HL-60 (cell line): ENCODE data around the gene PRMT9.

Experiments
- DNase-seq, 2 experiments: peaks; one replicate each; pipeline ENCODE4 v3.0.0-alpha.2; 2010 to 2020; ENCODE audit warnings: low read depth in 1 of 2, low spot score in 1 of 2
- H3K27ac ChIP-seq: fragments of 250-450 bp; sonication (Bioruptor Pico); replicated peaks from 2 replicates; pipeline ENCODE4 v1.5.1; 2020; ENCODE audit warnings: mild to moderate bottlenecking, moderate library complexity
- H3K27me3 ChIP-seq: fragments of 250-450 bp; sonication (Bioruptor Pico); 2 replicates; pipeline ENCODE4 v1.5.1; 2021; ENCODE audit warnings: mild to moderate bottlenecking, moderate library complexity; ENCODE audit not compliant: insufficient read depth, poor library complexity, severe bottlenecking
- H3K4me3 ChIP-seq: replicated peaks from 2 replicates; pipeline ENCODE4 v1.5.1; 2011; ENCODE audit warnings: mild to moderate bottlenecking, control low read depth, low read length; ENCODE audit not compliant: insufficient read depth
- GABPA ChIP-seq: IDR thresholded peaks from 2 replicates; pipeline ENCODE4 v1.6.1; 2012; ENCODE audit warnings: low read depth
- POLR2AphosphoS5 ChIP-seq: IDR thresholded peaks from 2 replicates; pipeline ENCODE4 v1.6.1; 2012; ENCODE audit warnings: low read depth
- SPI1 ChIP-seq: IDR thresholded peaks from 2 replicates; pipeline ENCODE4 v1.6.1; 2012; ENCODE audit warnings: low read depth, mild to moderate bottlenecking, borderline replicate concordance
- TF ChIP-seq, protein P1 (sequence below): IDR thresholded peaks from 2 replicates; pipeline ENCODE4 v1.6.1; 2012; ENCODE audit warnings: low read depth; ENCODE audit not compliant: insufficient replicate concordance
- TF ChIP-seq, protein P2 (sequence below): IDR thresholded peaks from one replicate; pipeline ENCODE4 v1.5.1; 2011; ENCODE audit warnings: low read length, control low read depth, inconsistent platforms; ENCODE audit not compliant: insufficient read depth

The PRMT9 gene

DNA sequence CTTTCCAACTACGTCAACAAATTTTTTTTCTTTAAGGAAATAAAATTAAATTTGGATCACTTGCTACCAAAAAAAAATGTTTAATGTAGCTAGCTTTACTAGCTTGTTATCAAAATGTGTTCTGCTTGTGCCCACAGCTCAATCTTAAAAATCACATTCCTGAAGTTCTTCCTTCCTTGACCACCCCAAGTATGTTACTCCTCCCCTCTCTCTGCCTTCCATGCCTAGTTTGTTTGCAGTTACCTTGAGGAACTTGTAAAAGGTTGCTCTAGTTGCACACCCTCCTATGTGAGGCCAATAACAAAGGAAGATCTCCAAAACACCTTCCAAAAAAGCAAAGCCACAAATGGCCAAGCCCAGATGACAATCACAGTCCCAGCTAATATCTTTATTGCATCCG lies 86.4 kb downstream of the PRMT9 start:
- Histone ChIP-seq H3K27me3 (no peaks in the 10 kb centered on the region), H3K27ac (no peak overlapping the region), H3K4me3 (no peak overlapping the region)
- TF ChIP-seq SPI1 = no peak
- TF ChIP-seq GABPA = no peak
- TF ChIP-seq, protein P1, sequence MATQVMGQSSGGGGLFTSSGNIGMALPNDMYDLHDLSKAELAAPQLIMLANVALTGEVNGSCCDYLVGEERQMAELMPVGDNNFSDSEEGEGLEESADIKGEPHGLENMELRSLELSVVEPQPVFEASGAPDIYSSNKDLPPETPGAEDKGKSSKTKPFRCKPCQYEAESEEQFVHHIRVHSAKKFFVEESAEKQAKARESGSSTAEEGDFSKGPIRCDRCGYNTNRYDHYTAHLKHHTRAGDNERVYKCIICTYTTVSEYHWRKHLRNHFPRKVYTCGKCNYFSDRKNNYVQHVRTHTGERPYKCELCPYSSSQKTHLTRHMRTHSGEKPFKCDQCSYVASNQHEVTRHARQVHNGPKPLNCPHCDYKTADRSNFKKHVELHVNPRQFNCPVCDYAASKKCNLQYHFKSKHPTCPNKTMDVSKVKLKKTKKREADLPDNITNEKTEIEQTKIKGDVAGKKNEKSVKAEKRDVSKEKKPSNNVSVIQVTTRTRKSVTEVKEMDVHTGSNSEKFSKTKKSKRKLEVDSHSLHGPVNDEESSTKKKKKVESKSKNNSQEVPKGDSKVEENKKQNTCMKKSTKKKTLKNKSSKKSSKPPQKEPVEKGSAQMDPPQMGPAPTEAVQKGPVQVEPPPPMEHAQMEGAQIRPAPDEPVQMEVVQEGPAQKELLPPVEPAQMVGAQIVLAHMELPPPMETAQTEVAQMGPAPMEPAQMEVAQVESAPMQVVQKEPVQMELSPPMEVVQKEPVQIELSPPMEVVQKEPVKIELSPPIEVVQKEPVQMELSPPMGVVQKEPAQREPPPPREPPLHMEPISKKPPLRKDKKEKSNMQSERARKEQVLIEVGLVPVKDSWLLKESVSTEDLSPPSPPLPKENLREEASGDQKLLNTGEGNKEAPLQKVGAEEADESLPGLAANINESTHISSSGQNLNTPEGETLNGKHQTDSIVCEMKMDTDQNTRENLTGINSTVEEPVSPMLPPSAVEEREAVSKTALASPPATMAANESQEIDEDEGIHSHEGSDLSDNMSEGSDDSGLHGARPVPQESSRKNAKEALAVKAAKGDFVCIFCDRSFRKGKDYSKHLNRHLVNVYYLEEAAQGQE = no peak
- TF ChIP-seq, protein P2, sequence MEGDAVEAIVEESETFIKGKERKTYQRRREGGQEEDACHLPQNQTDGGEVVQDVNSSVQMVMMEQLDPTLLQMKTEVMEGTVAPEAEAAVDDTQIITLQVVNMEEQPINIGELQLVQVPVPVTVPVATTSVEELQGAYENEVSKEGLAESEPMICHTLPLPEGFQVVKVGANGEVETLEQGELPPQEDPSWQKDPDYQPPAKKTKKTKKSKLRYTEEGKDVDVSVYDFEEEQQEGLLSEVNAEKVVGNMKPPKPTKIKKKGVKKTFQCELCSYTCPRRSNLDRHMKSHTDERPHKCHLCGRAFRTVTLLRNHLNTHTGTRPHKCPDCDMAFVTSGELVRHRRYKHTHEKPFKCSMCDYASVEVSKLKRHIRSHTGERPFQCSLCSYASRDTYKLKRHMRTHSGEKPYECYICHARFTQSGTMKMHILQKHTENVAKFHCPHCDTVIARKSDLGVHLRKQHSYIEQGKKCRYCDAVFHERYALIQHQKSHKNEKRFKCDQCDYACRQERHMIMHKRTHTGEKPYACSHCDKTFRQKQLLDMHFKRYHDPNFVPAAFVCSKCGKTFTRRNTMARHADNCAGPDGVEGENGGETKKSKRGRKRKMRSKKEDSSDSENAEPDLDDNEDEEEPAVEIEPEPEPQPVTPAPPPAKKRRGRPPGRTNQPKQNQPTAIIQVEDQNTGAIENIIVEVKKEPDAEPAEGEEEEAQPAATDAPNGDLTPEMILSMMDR = no peak
- TF ChIP-seq POLR2AphosphoS5 = no peak
- DNase-seq = no peak

DNA sequence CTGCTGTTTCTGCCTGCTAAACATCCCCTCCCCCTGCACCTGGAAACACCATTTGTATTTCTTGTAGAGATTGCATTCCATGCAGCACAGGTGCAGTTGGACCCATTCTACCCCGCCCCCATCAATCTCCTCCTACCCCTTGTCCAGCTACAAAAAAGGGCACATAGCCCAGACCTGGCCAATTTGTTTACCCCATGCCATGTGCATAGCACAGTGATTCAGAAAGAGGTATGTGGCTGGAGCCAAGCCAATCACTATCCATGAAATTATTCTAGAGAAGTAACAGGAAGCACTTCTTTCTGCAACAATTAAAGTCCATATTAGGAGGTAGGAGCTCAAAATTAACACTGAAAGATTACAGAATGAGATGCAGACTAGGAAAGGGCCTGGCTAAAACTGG lies 87.0 kb downstream of the PRMT9 start:
- no peaks in the 10 kb centered on the region for H3K27me3 ChIP-seq
- TF ChIP-seq POLR2AphosphoS5 (no peak), SPI1 (no peak), GABPA (no peak)
- TF ChIP-seq, protein P1 = no peak
- TF ChIP-seq, protein P2 = no peak
- H3K27ac ChIP-seq = no peak overlapping the region
- no peak overlapping the region for H3K4me3 ChIP-seq
- no peak for DNase-seq

DNA sequence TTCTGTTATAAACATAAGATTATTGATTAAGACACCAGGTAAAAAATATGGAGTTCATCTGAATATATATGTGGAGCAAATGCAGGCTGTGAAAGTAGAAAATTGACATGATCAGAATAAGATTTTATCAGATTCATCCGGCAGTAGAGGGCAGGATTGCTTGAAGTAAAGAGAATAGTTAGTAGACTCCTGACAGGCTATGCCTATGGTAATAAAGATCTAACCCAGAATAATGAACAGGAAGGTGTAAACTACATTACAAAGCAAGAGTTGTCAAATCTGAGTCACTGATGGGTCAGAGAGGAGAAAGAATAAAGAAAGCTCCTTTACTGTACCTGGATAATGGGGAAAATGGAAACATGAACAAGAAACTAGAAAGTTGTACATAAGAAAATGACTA lies 87.6 kb downstream of the PRMT9 start:
- no peak overlapping the region for H3K27ac ChIP-seq
- H3K4me3 ChIP-seq = no peak overlapping the region
- no peak for DNase-seq
- no peak for TF ChIP-seq POLR2AphosphoS5
- TF ChIP-seq, protein P2 = no peak
- TF ChIP-seq SPI1 = no peak
- TF ChIP-seq GABPA = no peak
- TF ChIP-seq, protein P1 = no peak
- H3K27me3 ChIP-seq = no peaks in the 10 kb centered on the region
